Colonic mucosa (tissue), 4 donors: ENCODE measurements around the gene KRTAP4-11. TPM values are rescaled to one million over a fixed set of nuclear protein-coding genes. Genes with fewer than 3 reads are reported as not detected.
"Not testable (repeated sequence)": the region's sequence is repeated elsewhere in the genome, so short reads cannot be mapped to it uniquely, and the experiment has no call there.

Experiments used
- DNase-seq: peaks from one replicate; pipeline ENCODE4 v3.0.0-alpha.2; 2020
- H3K27ac ChIP-seq: fragments of 200-600 bp; one replicate; pipeline ENCODE4 v1.8.0; 2021
- H3K27me3 ChIP-seq: fragments of 200-600 bp; one replicate; pipeline ENCODE4 v1.8.0; 2021
- H3K36me3 ChIP-seq: fragments of 200-600 bp; one replicate; pipeline ENCODE4 v1.8.0; 2021
- H3K4me1 ChIP-seq: fragments of 200-600 bp; one replicate; pipeline ENCODE4 v1.8.0; 2021; ENCODE audit warnings: mild to moderate bottlenecking
- H3K4me3 ChIP-seq: fragments of 200-600 bp; one replicate; pipeline ENCODE4 v1.8.0; 2021
- H3K9ac ChIP-seq, 2 donors: one replicate each; pipeline ENCODE4 v1.7.0; 2013; ENCODE audit warnings: control low read depth in 2 of 2, low read depth in 2 of 2, low read length in 2 of 2
- H3K9me3 ChIP-seq: fragments of 200-600 bp; one replicate; pipeline ENCODE4 v1.8.0; 2021
- CTCF ChIP-seq: fragments of 200-600 bp; IDR thresholded peaks from one replicate; pipeline ENCODE4 v1.8.0; 2022; ENCODE audit warnings: antibody characterized with exemption, mild to moderate bottlenecking
- intact Hi-C: fragments of 100-400 bp; cut with DNase I; formaldehyde crosslinking; loops from one replicate; pipeline ENCODE4 v1.14.1; 2022
- total RNA-seq, 2 donors: library from RNA; stranded (reverse); fragmentation: NEBNext Ultra II Directional in 1 of 2; extraction: Animal tissue kit (Norgen Biotek cat#: 25700) in 1 of 2; gene quantifications; one replicate each; pipeline ENCODE4 v1.2.1, GENCODE V29; 2021
- donor health status: healthy.
- donor health status: DM: no; HTN: no; CAD: no.
- donor health status: DM: no; HTN: no; CAD: no.

KRTAP4-11 gene
- total RNA-seq, 2 donors from 2014 or later = not detected

GRCh38 chr17:41107941-41108450, 10.2 kb downstream of the KRTAP4-11 start:
- H3K4me3 ChIP-seq = no peak overlapping the region
- H3K36me3 ChIP-seq = no peaks in the 10 kb centered on the region
- no peak overlapping the region for H3K27ac ChIP-seq
- H3K9me3 ChIP-seq = no peaks in the 10 kb centered on the region
- H3K9ac ChIP-seq = no peak overlapping the region
- H3K27me3 ChIP-seq = no peaks in the 10 kb centered on the region
- no peaks in the 10 kb centered on the region for H3K4me1 ChIP-seq
- intact Hi-C loops = no loop called here
- no peak for DNase-seq
- TF ChIP-seq CTCF = no peak

DNA sequence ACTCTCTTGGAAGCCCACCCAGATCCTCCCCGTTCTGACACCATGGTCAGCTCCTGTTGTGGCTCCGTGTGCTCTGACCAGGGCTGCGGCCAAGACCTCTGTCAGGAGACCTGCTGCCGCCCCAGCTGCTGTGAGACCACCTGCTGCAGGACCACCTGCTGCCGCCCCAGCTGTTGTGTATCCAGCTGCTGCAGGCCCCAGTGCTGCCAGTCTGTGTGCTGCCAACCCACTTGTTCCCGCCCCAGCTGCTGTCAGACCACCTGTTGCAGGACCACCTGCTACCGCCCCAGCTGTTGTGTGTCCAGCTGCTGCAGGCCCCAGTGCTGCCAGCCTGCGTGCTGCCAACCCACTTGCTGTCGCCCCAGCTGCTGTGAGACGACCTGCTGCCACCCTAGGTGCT, 12.8 kb downstream of the KRTAP4-11 start, which contains the start of gene KRTAP4-9:
KRTAP4-9 (plus strand) TSS at position 43 of the 400 bp plus-strand sequence; CDS start at position 43, 0 bp downstream.
- H3K9ac ChIP-seq, intact Hi-C loops, DNase-seq, H3K27ac ChIP-seq, H3K27me3 ChIP-seq, H3K9me3 ChIP-seq, H3K4me1 ChIP-seq, H3K36me3 ChIP-seq, H3K4me3 ChIP-seq: not testable (repeated sequence)

GRCh38 chr17:41104386-41105038, 13.7 kb downstream of the KRTAP4-11 start:
- H3K27me3 ChIP-seq, H3K4me3 ChIP-seq, DNase-seq, H3K4me1 ChIP-seq, H3K27ac ChIP-seq, intact Hi-C loops, H3K9ac ChIP-seq, H3K9me3 ChIP-seq, H3K36me3 ChIP-seq: not testable (repeated sequence)

DNA sequence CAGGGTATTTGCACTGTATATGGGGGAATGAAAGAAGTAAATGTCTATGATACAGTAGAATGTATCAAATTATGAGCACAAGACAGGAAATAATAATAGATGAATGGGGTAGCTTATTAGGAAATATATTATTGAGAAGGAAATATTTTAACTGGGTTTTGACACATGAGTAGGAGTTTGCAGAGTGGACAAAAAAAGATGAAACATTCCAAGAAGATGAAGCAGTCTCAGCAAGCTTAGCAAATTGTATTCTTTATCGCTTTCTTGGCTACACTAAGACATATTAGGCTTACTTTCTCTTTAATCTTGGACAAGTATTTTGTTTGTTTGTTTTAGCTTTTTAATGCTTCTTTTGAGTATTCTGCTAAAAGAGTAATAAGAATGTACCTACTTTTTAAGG, 14.3 kb downstream of the KRTAP4-11 start:
- Histone ChIP-seq H3K27ac (no peak overlapping the region), H3K36me3 (no peaks in the 10 kb centered on the region), H3K9me3 (no peaks in the 10 kb centered on the region), H3K4me3 (no peak overlapping the region), H3K9ac (no peak overlapping the region), H3K27me3 (no peaks in the 10 kb centered on the region), H3K4me1 (no peaks in the 10 kb centered on the region)
- TF ChIP-seq CTCF = no peak
- intact Hi-C loops = no loop called here
- DNase-seq = no peak

GRCh38 chr17:41101586-41102259, 16.4 kb downstream of the KRTAP4-11 start, which contains the start of gene KRTAP4-16:
Gene KRTAP4-16 (minus strand): TSS chr17:41102209. CDS start chr17:41102209, 0 bp downstream.
- intact Hi-C loops = no loop called here
- H3K4me3 ChIP-seq = no peak within 1 kb of the TSS
- H3K9ac ChIP-seq = no peak within 1 kb of the TSS
- no peak within 1 kb of the TSS for H3K27ac ChIP-seq
- no peak for DNase-seq
- no peaks in the 10 kb centered on the region for H3K36me3 ChIP-seq
- TF ChIP-seq CTCF = no peak
- H3K27me3 ChIP-seq = no peaks in the 10 kb centered on the region
- H3K9me3 ChIP-seq = no peaks in the 10 kb centered on the region
- no peaks in the 10 kb centered on the region for H3K4me1 ChIP-seq

- H3K9ac ChIP-seq, H3K27ac ChIP-seq, H3K27me3 ChIP-seq, H3K4me1 ChIP-seq, H3K9me3 ChIP-seq, DNase-seq, H3K4me3 ChIP-seq, intact Hi-C loops, H3K36me3 ChIP-seq: not testable (repeated sequence)
These were observed 18.3 kb downstream of the KRTAP4-11 start for GRCh38 chr17:41099682-41100480.
